Measurements from ENCODE around the gene DIPK1B. TPM values are rescaled to one million over a fixed set of nuclear protein-coding genes. Genes with fewer than 3 reads are reported as not detected.

DIPK1B gene
- total RNA-seq, 1 experiment from 2014 or later, result not detected

- BruUV-seq (replicated peaks), result no TSS peak
- no peak for DNase-seq (ENCODE audit: unreplicated experiment)
- intact Hi-C loops (cut with micrococcal nuclease), result no loop called here
- POLR2A ChIA-PET, result no interaction called here
- no peaks in the 10 kb centered on the region for H3K9me3 Mint-ChIP-seq (ENCODE audit: unreplicated experiment)
- H3K4me1 Mint-ChIP-seq (ENCODE audit: insufficient read depth, unreplicated experiment), result peaks cover 2% of the 10 kb centered on the region
- CTCF ChIA-PET, result interaction anchor here (0.6 to 4.8 kb wide), 5 partner anchors 13 to 345 kb away, joined by 3 to 30 read pairs (median 4); no protein-coding TSS in a partner anchor
- H3K27ac Mint-ChIP-seq (ENCODE audit: low read depth, unreplicated experiment), result no peak overlapping the region
- no peaks in the 10 kb centered on the region for H3K36me3 Mint-ChIP-seq (ENCODE audit: insufficient read depth, unreplicated experiment)
- no peaks in the 10 kb centered on the region for H3K27me3 Mint-ChIP-seq (ENCODE audit: insufficient read depth, unreplicated experiment)
- H3K4me3 Mint-ChIP-seq (ENCODE audit: unreplicated experiment), result no peak overlapping the region
- TF ChIP-seq CTCF (IDR thresholded peaks at IDR 0.05; ENCODE audit: unreplicated experiment), result no peak
These were observed 49.2 kb downstream of the DIPK1B start for GRCh38 chr9:136761545-136761981.

- intact Hi-C loops (cut with micrococcal nuclease), result no loop called here
- no peaks in the 10 kb centered on the region for H3K36me3 Mint-ChIP-seq (ENCODE audit: insufficient read depth, unreplicated experiment)
- DNase-seq (ENCODE audit: unreplicated experiment), result no peak
- ChIA-PET CTCF (interaction anchor here (0.6 to 4.8 kb wide), 5 partner anchors 12 to 273 kb away, joined by 3 to 30 read pairs (median 3); no protein-coding TSS in a partner anchor), POLR2A (no interaction called here)
- peaks cover 7% of the 10 kb centered on the region for H3K4me1 Mint-ChIP-seq (ENCODE audit: insufficient read depth, unreplicated experiment)
- no peak overlapping the region for H3K27ac Mint-ChIP-seq (ENCODE audit: low read depth, unreplicated experiment)
- no peaks in the 10 kb centered on the region for H3K9me3 Mint-ChIP-seq (ENCODE audit: unreplicated experiment)
- no peaks in the 10 kb centered on the region for H3K27me3 Mint-ChIP-seq (ENCODE audit: insufficient read depth, unreplicated experiment)
- no peak for TF ChIP-seq CTCF (IDR thresholded peaks at IDR 0.05; ENCODE audit: unreplicated experiment)
- BruUV-seq (replicated peaks), result no TSS peak
- no peak overlapping the region for H3K4me3 Mint-ChIP-seq (ENCODE audit: unreplicated experiment)
These were observed 49.9 kb downstream of the DIPK1B start for GRCh38 chr9:136762221-136762691.

- no peaks in the 10 kb centered on the region for H3K27me3 Mint-ChIP-seq (ENCODE audit: insufficient read depth, unreplicated experiment)
- H3K4me3 Mint-ChIP-seq (ENCODE audit: unreplicated experiment), result no peak overlapping the region
These were observed 50.7 kb downstream of the DIPK1B start for GRCh38 chr9:136762915-136763648.

More at GRCh38 chr9:136762915-136763648, 50.7 kb downstream of the DIPK1B start:
- ChIA-PET POLR2A (no interaction called here), CTCF (interaction anchor here (0.7 to 1.0 kb wide), 3 partner anchors 15 to 110 kb away, joined by 3 read pairs; no protein-coding TSS in a partner anchor)
- no TSS peak for BruUV-seq (replicated peaks)
- TF ChIP-seq CTCF (IDR thresholded peaks at IDR 0.05; ENCODE audit: unreplicated experiment), result no peak
- peaks cover 7% of the 10 kb centered on the region for H3K4me1 Mint-ChIP-seq (ENCODE audit: insufficient read depth, unreplicated experiment)
- H3K9me3 Mint-ChIP-seq (ENCODE audit: unreplicated experiment), result no peaks in the 10 kb centered on the region
- intact Hi-C loops (cut with micrococcal nuclease), result no loop called here
- no peaks in the 10 kb centered on the region for H3K36me3 Mint-ChIP-seq (ENCODE audit: insufficient read depth, unreplicated experiment)
- peak; percentile 14 for DNase-seq (ENCODE audit: unreplicated experiment)
- no peak overlapping the region for H3K27ac Mint-ChIP-seq (ENCODE audit: low read depth, unreplicated experiment)

Measured in MCF 10A (cell line).